Measurements from ENCODE around the gene TRIML2.
"Not testable (repeated sequence)": the region's sequence is repeated elsewhere in the genome, so short reads cannot be mapped to it uniquely, and the experiment has no call there.

The TRIML2 gene

GRCh38 chr4:188106454-188106853, 2.9 kb downstream of the TRIML2 start:
- DNase-seq = no peak

- no peak for DNase-seq
These were observed 16.6 kb downstream of the TRIML2 start for GRCh38 chr4:188092824-188093223.

- DNase-seq = no peak
These were observed 22.5 kb downstream of the TRIML2 start for GRCh38 chr4:188086858-188087257.

- no peak for DNase-seq
These were observed 26.6 kb downstream of the TRIML2 start for GRCh38 chr4:188082796-188083195.

GRCh38 chr4:188078116-188078515, 31.3 kb downstream of the TRIML2 start:
- DNase-seq = no peak

DNA sequence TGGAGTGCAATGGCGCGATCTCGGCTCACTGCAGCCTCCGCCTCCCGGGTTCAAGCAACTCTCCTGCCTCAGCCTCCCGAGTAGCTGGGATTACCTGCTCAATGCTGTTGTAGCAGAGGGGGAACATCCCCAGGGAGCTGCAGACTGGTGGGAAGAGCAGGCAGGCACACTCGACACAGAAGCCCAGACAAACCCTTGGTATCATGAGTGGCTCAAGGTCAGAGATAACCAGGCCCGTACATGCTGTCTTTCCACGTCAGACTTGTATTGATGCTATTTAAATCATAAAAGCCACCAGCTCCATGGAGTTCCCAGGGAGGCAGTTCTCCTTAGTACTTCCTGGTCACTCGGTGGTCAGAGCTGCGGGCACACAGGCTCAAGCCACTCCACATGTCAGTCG, 33.2 kb downstream of the TRIML2 start:
- DNase-seq = no peak

- no peak for DNase-seq
These were observed 48.3 kb downstream of the TRIML2 start for GRCh38 chr4:188061083-188061482.

DNA sequence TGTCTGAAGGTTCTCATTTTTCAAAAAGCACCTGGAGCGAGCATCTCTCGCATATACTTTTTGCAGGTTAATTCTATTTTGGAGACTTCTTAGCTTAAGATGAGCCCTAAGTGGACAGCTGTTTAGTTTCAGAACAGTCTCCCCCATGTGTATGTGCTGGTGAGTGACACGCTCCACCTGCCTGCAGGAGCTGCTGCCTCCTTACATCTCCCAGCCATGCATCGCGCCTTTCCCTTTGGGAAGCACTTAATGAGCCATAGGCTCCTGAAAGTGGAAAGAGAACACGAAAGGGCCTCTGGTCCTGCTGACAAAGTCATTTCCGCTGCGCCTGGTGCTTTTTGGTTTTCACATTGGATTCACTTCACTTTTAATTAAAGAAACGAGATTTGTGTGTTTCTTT, 56.1 kb downstream of the TRIML2 start:
- DNase-seq = no peak

- DNase-seq = no peak
These were observed 62.7 kb downstream of the TRIML2 start for GRCh38 chr4:188046657-188047056.

DNA sequence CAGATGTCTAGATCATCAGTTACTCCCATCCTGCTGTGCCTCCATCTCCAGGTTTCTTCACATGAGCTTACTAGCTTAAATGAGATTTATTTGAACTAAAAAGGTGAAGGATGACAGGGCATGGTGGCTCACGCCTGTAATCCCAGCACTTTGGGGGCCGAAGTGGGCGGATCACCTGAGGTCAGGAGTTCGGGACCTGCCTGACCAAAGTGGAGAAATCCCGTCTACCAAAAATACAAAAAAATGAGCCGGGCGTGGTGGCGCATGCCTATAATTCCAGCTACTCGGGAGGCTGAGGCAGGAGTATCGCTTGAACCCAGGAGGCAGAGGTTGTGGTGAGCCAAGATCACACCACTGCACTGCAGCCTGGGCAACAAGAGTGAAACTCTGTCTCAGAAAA, 63.9 kb downstream of the TRIML2 start:
- not testable (repeated sequence) for DNase-seq

DNA sequence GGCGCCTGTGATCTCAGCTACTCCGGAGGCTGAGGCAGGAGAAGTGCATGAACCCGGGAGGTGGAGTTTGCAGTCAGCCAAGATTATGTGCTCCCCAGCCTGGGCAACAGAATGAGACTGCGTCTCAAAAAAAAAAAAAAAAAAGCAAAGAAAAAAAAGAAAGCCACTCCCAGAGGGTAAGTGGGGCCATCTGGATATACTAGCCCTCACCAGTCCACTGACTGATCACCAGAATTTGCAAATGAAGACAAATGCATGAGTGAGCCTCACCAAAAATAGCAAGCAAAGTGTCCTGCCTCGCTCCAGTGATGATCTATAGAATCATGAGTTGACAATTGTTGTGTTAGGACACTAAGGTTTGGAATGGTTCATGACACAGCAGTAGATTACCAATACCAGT, 66.2 kb downstream of the TRIML2 start:
- DNase-seq = no peak

DNA sequence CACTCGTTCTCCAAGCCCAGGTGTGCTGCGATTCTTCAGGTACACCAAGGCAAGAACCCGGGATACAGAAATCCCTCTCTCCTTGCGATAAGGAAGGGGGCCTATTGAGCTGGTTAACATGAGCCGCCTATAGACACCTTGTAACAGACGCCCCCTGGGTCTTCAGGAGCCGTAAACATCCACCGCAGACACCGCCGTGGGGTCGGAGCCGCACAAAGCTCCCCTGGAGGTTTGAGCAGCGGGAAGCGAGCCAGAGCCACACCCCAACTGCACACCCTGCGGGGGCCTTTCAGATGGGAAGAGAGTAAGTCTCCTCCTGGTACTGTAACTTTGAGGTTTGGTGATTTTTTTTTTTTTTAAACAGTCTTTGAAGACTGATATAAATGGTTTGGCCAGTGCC, 67.2 kb downstream of the TRIML2 start:
- DNase-seq = no peak

DNA sequence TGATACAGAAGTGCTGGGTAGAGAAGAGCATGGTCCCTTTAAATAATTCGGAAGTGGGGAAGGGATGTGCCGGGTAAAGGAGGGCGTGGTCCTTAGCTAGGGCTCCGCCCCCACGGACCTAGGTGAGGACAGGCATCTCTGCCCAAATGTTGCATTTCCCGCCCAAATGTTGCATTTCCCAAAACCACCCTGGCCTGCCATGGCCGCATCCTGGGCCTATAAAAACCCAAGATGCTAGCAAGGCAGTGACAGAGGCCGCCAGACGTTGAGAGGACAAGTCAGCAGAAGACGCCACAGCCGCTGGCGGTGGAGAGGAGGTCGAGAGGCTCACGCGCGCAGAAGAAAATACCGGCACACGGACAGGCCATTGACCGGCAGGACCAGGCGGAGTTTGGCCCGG, 67.7 kb downstream of the TRIML2 start:
- DNase-seq = no peak

All from activated CD4-positive, CD25-positive, alpha-beta regulatory T cell treated with anti-CD3 and anti-CD28 coated beads, Interleukin-2, amount 50 U/mL, for 72 hours (primary cell).